H9 (cell line): ENCODE measurements around the gene COL18A1. TPM values are rescaled to one million over a fixed set of nuclear protein-coding genes. Genes with fewer than 3 reads are reported as not detected.
A peak's percentile ranks its signal among the peaks of the same experiment; 100 is the strongest.

Experiments
- DNase-seq: peaks from one replicate; pipeline ENCODE4 v3.0.0-alpha.2; 2017
- H2AFZ ChIP-seq: one replicate; pipeline ENCODE4 v1.6.1; 2013; ENCODE audit warnings: mild to moderate bottlenecking, low read length, control low read depth, moderate library complexity
- H2AK5ac ChIP-seq: 2 replicates; pipeline ENCODE4 v1.6.1; 2013; ENCODE audit warnings: low read length, control low read depth, mixed read lengths; ENCODE audit not compliant: insufficient read length
- H2BK120ac ChIP-seq: one replicate; pipeline ENCODE4 v1.6.1; 2013; ENCODE audit warnings: low read depth, mild to moderate bottlenecking, low read length, control low read depth, inconsistent platforms; ENCODE audit not compliant: poor library complexity, severe bottlenecking
- H2BK12ac ChIP-seq: 2 replicates; pipeline ENCODE4 v1.6.1; 2013; ENCODE audit warnings: low read length, control low read depth, mixed read lengths, low read depth; ENCODE audit not compliant: insufficient read length
- H2BK15ac ChIP-seq: 2 replicates; pipeline ENCODE4 v1.6.1; 2013; ENCODE audit warnings: low read depth, low read length, control low read depth
- H2BK20ac ChIP-seq: one replicate; pipeline ENCODE4 v1.6.1; 2013; ENCODE audit warnings: low read depth, mild to moderate bottlenecking, low read length, control low read depth, inconsistent platforms; ENCODE audit not compliant: poor library complexity, severe bottlenecking
- H2BK5ac ChIP-seq: 2 replicates; pipeline ENCODE4 v1.6.1; 2013; ENCODE audit warnings: low read length, control low read depth, mixed read lengths; ENCODE audit not compliant: insufficient read length
- H3K14ac ChIP-seq: 2 replicates; pipeline ENCODE4 v1.6.1; 2013; ENCODE audit warnings: low read length, control low read depth; ENCODE audit not compliant: insufficient read depth
- H3K18ac ChIP-seq: 2 replicates; pipeline ENCODE4 v1.6.1; 2013; ENCODE audit warnings: low read depth, mild to moderate bottlenecking, mixed read lengths, low read length, control low read depth; ENCODE audit not compliant: insufficient read length
- H3K23ac ChIP-seq: 2 replicates; pipeline ENCODE4 v1.6.1; 2013; ENCODE audit warnings: low read length, control low read depth, mixed read lengths, low read depth; ENCODE audit not compliant: insufficient read length
- H3K23me2 ChIP-seq: 2 replicates; pipeline ENCODE4 v1.6.1; 2013; ENCODE audit warnings: low read depth, mild to moderate bottlenecking, mixed read lengths, low read length, control low read depth; ENCODE audit not compliant: insufficient read length, poor library complexity, severe bottlenecking
- H3K27ac ChIP-seq: 2 replicates; pipeline ENCODE4 v1.5.1; 2013; ENCODE audit warnings: low read length, control low read depth, mixed read lengths, low read depth; ENCODE audit not compliant: insufficient read length
- H3K27me3 ChIP-seq: 2 replicates; pipeline ENCODE4 v1.6.1; 2013; ENCODE audit warnings: low read length, control low read depth, inconsistent platforms; ENCODE audit not compliant: insufficient read depth
- H3K4ac ChIP-seq: 2 replicates; pipeline ENCODE4 v1.6.1; 2013; ENCODE audit warnings: low read depth, mild to moderate bottlenecking, control low read depth, inconsistent platforms, low read length, moderate library complexity
- H3K4me1 ChIP-seq: 2 replicates; pipeline ENCODE4 v1.6.1; 2013; ENCODE audit warnings: low read length, control low read depth, inconsistent platforms; ENCODE audit not compliant: insufficient read depth
- H3K4me2 ChIP-seq: 2 replicates; pipeline ENCODE4 v1.6.1; 2013; ENCODE audit warnings: low read length, control low read depth, mixed read lengths; ENCODE audit not compliant: insufficient read length, insufficient read depth
- H3K56ac ChIP-seq: 2 replicates; pipeline ENCODE4 v1.6.1; 2013; ENCODE audit warnings: low read depth, mild to moderate bottlenecking, mixed read lengths, low read length, control low read depth; ENCODE audit not compliant: insufficient read length
- H3K79me1 ChIP-seq: 2 replicates; pipeline ENCODE4 v1.6.1; 2013; ENCODE audit warnings: low read depth, mild to moderate bottlenecking, moderate library complexity, low read length, control low read depth, inconsistent platforms; ENCODE audit not compliant: insufficient read depth, poor library complexity, severe bottlenecking
- H3K79me2 ChIP-seq: 2 replicates; pipeline ENCODE4 v1.6.1; 2013; ENCODE audit warnings: low read length, control low read depth, inconsistent platforms; ENCODE audit not compliant: insufficient read depth
- H3K9ac ChIP-seq: 2 replicates; pipeline ENCODE4 v1.6.1; 2013; ENCODE audit warnings: low read length, control low read depth, mixed read lengths; ENCODE audit not compliant: insufficient read length; ENCODE audit errors: extremely low read depth
- H3K9me3 ChIP-seq: one replicate; pipeline ENCODE4 v1.6.1; 2013; ENCODE audit warnings: low read depth, low read length, inconsistent platforms; ENCODE audit not compliant: control insufficient read depth
- H3T11ph ChIP-seq: one replicate; pipeline ENCODE4 v1.6.1; 2013; ENCODE audit warnings: mild to moderate bottlenecking, low read length, control low read depth, inconsistent platforms
- H4K20me1 ChIP-seq: one replicate; pipeline ENCODE4 v1.6.1; 2013; ENCODE audit not compliant: control insufficient read depth, insufficient read length, insufficient read depth
- H4K5ac ChIP-seq: 2 replicates; pipeline ENCODE4 v1.6.1; 2013; ENCODE audit warnings: low read depth, mild to moderate bottlenecking, mixed read lengths, low read length, control low read depth; ENCODE audit not compliant: insufficient read length
- H4K8ac ChIP-seq: replicated peaks from 2 replicates; pipeline ENCODE4 v1.6.1; 2013; ENCODE audit warnings: low read length, control low read depth, mixed read lengths, low read depth; ENCODE audit not compliant: insufficient read length
- H4K91ac ChIP-seq: 2 replicates; pipeline ENCODE4 v1.6.1; 2013; ENCODE audit warnings: low read depth, mild to moderate bottlenecking, moderate library complexity, mixed read lengths, low read length, control low read depth; ENCODE audit not compliant: insufficient read length
- H3K27ac Mint-ChIP-seq, 3 experiments: 2 replicates in 2 of 3; 3 replicates in 1 of 3; pipeline ENCODE4 v1.8.0; 2020 to 2021; ENCODE audit warnings: mixed read lengths in 3 of 3, mild to moderate bottlenecking in 1 of 3, moderate library complexity in 1 of 3
- H3K27me3 Mint-ChIP-seq: 2 replicates; pipeline ENCODE4 v1.8.0; 2021; ENCODE audit warnings: low read depth, mild to moderate bottlenecking, moderate library complexity, mixed read lengths
- H3K36me3 Mint-ChIP-seq, 3 experiments: 2 replicates in 2 of 3; 3 replicates in 1 of 3; pipeline ENCODE4 v1.8.0; 2020 to 2021; ENCODE audit warnings: low read depth in 3 of 3, mixed read lengths in 3 of 3; ENCODE audit not compliant: insufficient read depth in 1 of 3
- H3K4me1 Mint-ChIP-seq, 2 experiments: 2 replicates each; pipeline ENCODE4 v1.8.0; 2020; ENCODE audit warnings: mixed read lengths in 2 of 2
- H3K4me3 Mint-ChIP-seq, 2 experiments: 2 replicates in 1 of 2; 3 replicates in 1 of 2; pipeline ENCODE4 v1.8.0; 2020 to 2021; ENCODE audit warnings: mild to moderate bottlenecking in 2 of 2, mixed read lengths in 2 of 2, moderate library complexity in 1 of 2
- H3K9me3 Mint-ChIP-seq, 2 experiments: 2 replicates in 1 of 2; 3 replicates in 1 of 2; pipeline ENCODE4 v1.8.0; 2020; ENCODE audit warnings: mild to moderate bottlenecking in 2 of 2, mixed read lengths in 2 of 2, moderate library complexity in 1 of 2
- CTCF ChIP-seq: fragments of 200-600 bp; sonication (generic); conservative IDR thresholded peaks from 3 replicates; pipeline ENCODE4 v1.8.0; 2021; ENCODE audit warnings: antibody characterized with exemption, mild to moderate bottlenecking
- WGBS: extraction: QIAGEN DNeasy Blood & Tissue Kit; methylation state at CpG from one replicate; pipeline ENCODE4 v1.1.7; 2013; ENCODE audit warnings: missing lambda C conversion rate, low lambda C conversion rate, mixed read lengths; ENCODE audit not compliant: insufficient read length; ENCODE audit errors: extremely low coverage; 5-methylcytosine and 5-hydroxymethylcytosine counted together
- total RNA-seq: library from RNA; stranded (reverse); gene quantifications from 2 replicates; pipeline ENCODE4 v1.2.1, GENCODE V29; 2021

COL18A1 gene
- total RNA-seq, 1 experiment from 2014 or later: 232 TPM

- H3K27ac Mint-ChIP-seq: peak overlapping the region; percentile 75 to 93 (median 84); a peak in 5 of 7 replicates
- peaks cover 15% of the 10 kb centered on the region; the same call in 1 of the 2 replicates for H3K4me1 ChIP-seq
Measured at GRCh38 chr21:45408271-45408791, 3.4 kb downstream of the COL18A1 start.

More at GRCh38 chr21:45408271-45408791, 3.4 kb downstream of the COL18A1 start:
- Histone ChIP-seq H3K23me2 (peaks cover 10% of the 10 kb centered on the region), H3K18ac (no peak overlapping the region), H3K79me1 (no peaks in the 10 kb centered on the region), H2BK20ac (no peak overlapping the region), H2BK5ac (no peak overlapping the region), H3K9ac (no peak overlapping the region), H3K4ac (no peak overlapping the region), H4K8ac (no peak overlapping the region), H3K23ac (no peak overlapping the region), H4K20me1 (peaks cover 2% of the 10 kb centered on the region), H2BK15ac (no peak overlapping the region), H2BK120ac (no peak overlapping the region), H3K27me3 (no peaks in the 10 kb centered on the region), H3T11ph (no peak overlapping the region), H4K91ac (no peak overlapping the region), H3K4me2 (no peak overlapping the region), H2AK5ac (no peak overlapping the region), H3K27ac (no peak overlapping the region), H2AFZ (no peak overlapping the region), H2BK12ac (no peak overlapping the region), H4K5ac (no peak overlapping the region), H3K9me3 (no peaks in the 10 kb centered on the region), H3K14ac (no peak overlapping the region), H3K56ac (no peak overlapping the region), H3K79me2 (peaks cover 53% of the 10 kb centered on the region; the same call in 1 of the 2 replicates)
- WGBS: no CpG with 5 or more reads among the region's 10 CpGs
- H3K4me3 Mint-ChIP-seq: peak overlapping the region; percentile 32 to 86; a peak in 3 of 5 replicates
- H3K9me3 Mint-ChIP-seq: no peaks in the 10 kb centered on the region; a peak in 1 of 5 replicates
- peaks cover 8% of the 10 kb centered on the region for H3K27me3 Mint-ChIP-seq
- no peak for TF ChIP-seq CTCF
- DNase-seq: no peak
- H3K4me1 Mint-ChIP-seq: peaks cover 64 to 73% of the 10 kb centered on the region in 2 experiments
- peaks cover 0 to 26% (median 0%) of the 10 kb centered on the region in 3 experiments; a peak in 4 of 7 replicates for H3K36me3 Mint-ChIP-seq
